ELR (cell line): ENCODE data around the gene SLITRK5.

Experiments used
- DNase-seq: peaks from one replicate; pipeline ENCODE4 v3.0.0-alpha.2; 2015; ENCODE audit warnings: low read depth

The SLITRK5 gene

DNA sequence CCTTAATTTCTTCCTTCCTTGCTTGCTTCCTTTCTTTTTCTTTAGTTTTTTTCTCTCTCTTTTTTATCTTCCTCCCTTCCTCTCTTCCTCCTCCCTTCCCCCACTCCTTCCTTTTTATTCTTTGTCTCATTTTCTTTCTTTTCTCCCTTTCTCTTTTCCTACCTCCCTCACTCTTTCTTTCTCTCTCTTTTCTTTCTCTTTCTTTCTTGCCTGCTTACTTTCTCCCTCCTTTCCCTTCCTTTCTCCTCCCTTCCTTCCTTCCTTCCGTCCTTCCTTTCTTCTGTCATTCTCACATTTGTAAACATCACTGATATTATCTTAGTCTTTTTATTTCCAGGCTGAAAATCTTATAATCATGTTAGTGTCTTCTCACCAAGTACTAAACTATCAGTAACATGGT lies 38.8 kb downstream of the SLITRK5 start:
- DNase-seq, result no peak

DNA sequence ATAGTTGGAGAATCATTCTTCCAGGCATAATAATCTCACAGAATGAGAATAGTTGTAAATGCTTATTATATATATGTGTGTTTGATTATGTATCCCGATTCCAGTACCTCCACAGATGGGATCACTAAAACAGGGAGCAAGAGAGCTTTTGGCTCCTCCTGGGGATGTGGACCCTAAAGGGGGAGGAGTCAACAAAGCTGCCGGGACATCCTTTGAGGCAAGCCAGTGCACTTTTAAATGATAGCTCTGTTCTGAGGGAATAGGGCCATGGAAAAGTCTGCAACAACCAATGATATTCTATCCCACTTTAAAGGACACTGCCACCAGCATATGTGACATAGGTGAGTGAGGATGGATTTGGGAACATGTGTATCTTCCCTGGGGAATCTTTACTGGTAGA lies 40.8 kb downstream of the SLITRK5 start:
- no peak for DNase-seq
